HG02798 (cell line): Measurements from ENCODE around the gene IRAK4.
A peak's percentile ranks its signal among the peaks of the same experiment; 100 is the strongest.

ENCODE experiments used
- ATAC-seq: cut with Tn5 transposase; IDR thresholded peaks from one replicate; pipeline ENCODE4 v1.9.1; 2021; ENCODE audit warnings: mild to moderate bottlenecking; ENCODE audit not compliant: unreplicated experiment, poor library complexity

Gene IRAK4

DNA sequence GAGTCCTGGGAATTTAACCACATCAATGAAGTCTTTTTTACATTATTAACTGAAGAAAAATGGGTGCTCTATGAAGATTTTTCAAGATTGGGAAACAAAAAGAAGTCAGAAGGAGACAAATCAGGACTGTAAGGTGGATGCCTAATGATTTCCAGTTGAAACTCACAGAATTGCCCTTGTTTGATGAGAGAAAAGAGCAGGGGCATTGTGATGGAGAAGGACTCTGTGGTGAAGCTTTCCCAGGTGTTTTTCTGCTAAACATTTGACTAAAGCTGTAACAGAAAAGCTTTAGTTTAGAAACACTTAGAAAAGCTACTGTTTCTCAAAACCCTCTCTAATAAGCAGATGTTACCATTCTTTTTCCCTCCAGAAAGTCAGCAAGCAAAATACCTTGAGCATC is 5.8 kb downstream of the IRAK4 start:
- ATAC-seq: no peak

DNA sequence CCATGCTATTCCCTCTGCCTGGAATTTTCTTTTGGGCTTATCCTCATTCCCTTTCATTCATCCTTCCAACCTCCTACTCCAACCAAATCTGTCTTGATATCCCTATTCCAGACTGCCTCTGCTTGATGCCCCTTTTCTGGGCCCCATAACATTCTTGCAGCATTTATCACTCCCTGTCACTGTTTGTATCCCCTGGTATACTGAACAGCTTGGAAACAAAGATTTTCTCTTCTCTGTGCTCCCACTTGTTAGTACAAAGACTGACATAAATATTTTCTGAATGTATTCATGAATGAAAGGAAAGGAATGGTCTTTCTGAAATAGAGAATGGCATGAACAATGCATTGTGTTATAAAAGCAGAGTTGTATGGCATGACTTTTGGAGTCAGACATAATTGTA is 7.5 kb downstream of the IRAK4 start:
- ATAC-seq: no peak

DNA sequence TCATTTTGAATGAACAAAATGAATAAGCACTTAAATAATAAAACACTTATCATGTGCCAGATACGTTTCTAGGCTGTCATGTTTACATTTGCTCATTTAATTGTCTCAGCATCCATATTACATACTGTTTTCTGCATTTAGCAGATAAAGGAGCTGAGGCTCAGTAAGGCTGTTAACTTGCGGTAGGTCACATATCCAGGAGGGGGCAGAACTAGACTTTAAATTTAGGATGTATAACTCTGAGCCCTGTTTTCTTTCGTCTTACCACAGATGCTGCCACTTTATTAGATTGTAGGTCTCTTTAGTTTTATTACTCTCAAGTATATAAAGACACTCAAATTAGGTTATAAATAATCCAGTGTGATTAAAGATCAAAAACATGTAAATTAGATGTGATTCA is 17.7 kb downstream of the IRAK4 start:
- peak; percentile 38 for ATAC-seq

DNA sequence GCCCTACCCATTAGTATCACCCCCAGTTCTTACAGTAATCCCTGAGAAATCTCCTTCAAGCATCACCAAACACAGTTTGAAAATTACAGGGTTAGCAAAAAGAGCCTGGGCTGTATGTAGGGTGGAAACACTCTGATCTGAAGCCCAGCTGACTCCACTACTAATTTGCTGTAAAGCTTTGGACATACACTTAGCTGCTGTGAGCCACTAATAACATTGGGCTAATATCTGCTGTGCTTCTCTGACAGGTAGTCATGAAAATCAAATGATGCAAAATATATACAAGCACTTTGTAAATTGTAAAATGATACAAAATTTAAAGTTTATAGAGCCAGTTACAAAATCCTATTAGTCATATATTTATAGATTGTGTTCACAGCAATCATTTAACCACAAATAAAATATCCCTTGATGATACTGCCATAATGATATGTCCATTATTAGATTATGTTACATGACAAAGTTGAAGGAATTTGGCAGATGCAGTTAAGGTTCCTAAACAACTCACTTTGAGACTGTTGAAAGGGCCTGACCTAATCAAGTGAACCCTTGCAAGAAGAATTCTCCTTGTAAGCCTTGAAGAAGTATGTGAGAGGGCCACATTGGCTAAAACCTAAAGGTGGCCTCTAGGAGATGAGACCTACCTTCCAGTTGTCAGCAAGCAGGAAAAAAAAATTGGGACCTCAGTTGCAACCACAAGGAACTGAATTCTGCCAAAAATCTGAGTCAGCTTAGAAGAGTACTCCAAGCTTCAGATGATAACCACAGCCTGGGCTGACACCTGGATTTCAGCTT is 28.3 kb downstream of the IRAK4 start:
- no peak for ATAC-seq

DNA sequence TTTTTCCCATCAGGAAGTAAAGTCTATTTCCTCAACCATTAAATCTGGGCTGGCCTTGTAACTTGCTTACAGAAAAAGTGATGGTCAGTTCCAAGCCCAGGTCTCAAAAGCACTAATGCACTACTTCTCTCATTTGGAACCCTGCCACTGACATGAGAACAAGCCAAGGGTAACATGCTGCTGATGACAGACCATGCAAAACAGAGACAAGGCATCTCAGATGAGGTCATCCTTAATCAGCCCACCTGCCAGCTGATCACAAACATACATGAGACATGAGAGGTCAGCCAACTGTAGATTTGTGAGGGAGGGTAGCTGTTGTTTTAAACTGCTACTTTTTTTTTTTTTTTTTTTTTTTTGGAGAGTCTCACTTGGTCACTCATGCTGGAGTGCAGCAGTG is 31.2 kb downstream of the IRAK4 start:
- ATAC-seq: no peak

DNA sequence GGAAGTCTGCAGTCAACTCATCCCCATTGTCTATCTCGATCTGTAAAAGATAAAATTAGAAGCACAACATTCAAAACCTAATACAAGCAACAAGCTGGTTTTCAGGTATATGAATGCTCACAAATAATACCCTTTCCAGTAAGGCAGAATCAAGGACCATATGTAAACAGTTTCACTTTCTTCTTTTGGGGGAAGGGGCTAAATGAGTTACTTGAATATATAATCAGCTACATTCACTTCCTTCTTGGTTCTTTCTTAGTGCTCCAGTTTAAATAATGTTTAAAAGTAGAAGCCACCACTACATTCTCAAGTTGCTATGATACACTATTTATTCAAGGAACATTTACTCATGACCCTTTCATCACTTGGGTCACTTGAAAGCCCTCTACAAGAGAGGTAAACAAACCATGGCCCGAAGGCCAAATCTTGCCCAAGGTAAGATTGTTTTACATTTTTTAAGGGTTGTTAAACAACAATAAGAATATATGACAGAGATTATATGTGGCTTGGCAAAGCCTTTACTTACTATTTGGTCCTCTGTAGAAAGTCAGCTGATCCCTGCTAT is 37.0 kb downstream of the IRAK4 start:
- ATAC-seq: no peak

GRCh38 chr12:43797561-43798217 is 38.9 kb downstream of the IRAK4 start:
- no peak for ATAC-seq

DNA sequence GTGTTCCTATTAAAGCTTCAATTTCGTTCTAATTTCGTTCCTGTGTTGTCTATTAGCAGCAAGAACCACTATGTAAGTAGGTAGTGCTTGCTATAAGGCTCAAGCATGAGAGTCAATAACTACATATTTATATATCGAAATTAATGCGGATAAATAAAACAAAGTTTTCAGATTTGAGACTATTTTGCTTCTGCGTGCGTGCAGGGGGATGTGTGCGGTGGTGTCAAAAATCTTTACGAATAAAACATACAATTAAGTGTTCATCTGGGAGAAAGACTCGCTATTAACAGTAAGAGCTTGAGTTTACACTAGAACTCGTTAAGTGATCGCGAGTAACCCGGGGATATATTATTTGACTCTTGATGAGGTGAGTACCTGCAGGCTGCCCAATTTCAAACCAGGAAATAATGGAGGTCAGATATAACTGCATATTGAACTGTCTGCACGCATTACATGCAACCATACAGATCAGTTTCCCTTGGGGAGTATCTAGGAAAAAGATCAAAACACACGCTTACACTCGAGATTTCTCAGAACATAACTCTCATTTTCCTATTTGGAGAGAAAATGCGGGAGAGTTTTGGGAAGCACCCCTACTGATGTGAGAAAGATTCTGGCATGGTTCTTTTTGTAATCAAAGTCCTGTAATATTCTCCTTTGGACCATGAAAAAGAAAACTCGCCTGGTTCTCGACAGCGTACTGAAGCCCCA is 46.6 kb downstream of the IRAK4 start:
- ATAC-seq: no peak

DNA sequence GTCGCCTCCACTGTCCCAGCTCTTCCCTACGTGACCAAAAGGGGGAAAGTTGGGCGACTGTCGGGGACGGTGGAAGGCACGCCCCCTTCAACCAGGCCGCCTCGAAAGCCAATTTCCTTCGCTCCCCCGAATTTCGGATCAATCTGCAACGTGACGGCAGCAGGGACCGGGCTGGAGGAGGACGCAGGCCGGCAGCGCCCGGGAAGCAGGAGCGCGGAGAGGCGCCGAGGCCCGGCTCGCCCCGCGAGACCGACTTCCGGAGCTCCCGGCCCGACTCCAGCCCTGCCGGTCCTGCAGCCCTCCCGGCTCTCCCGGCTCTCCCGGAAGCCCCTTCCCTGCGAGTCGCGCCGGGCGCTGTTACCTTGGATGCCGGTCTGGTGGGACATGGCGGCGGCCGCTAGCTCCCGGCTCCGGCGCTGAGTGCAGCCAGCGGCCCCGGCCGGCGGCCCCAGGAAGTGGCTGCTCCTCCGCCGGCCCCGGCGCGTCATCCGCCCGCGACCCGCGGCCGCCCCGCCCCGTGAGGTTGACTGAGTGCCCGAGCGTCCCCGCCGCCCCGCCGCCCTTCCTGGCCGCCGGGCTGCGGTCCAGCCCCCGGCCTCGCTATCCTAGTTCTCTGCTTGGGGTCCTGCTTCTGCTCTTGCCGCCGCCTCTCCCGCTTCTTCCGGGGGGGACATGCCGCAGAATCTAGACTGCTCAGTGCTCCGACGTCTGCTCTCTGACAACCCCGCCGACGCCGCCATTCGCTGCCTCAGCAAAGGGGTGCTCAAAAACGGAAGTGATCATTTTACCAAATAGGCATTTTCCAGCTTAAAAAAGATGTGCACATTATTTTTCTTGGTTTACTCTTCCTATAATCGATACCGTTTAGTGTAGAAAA is 47.3 kb downstream of the IRAK4 start, which contains the start of gene TWF1:
Gene TWF1, minus strand, starts transcription at position 458 of the 877 bp plus-strand sequence. Its CDS starts 72 bp downstream, at position 386.
- ATAC-seq: peak; percentile 99

GRCh38 chr12:43806737-43807072 is 48.0 kb downstream of the IRAK4 start:
- no peak for ATAC-seq

DNA sequence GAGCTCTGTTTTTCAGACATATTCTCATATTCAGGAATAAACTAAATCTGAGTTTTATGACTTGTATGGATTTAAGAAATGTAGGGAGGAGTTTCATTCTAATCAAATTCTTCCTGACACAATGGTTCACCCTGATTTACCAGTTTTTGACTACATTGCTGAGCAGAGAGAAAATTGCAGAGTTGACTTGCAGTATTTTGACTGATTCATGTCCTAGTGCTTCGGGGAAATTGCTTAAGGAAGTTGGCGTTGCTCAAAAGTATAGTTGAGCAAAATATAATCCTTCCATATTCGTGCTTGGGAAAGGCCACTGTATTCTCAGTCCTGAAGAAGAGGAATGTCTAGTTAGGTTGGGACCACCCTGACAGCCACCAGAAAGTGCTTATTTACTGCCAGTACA is 48.6 kb downstream of the IRAK4 start:
- ATAC-seq: no peak

DNA sequence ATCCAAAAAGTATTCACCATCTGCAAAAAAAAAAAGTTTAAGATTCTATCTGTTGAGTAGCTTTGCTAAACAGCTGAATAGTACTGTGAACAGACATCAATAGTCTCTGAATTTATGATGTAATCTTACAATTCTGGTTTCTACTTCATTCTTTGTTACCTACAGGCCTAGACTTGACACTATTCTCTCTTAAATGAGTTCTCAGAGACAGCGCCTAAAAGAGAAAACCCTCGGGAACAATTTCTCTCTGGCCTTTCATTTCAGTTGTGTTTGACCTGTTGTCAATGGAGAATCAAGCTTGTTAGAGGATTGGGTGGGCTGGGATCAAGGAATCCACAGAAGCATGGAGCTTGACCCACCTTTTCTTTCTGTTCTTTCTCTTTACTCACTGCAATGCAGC is 53.3 kb downstream of the IRAK4 start:
- no peak for ATAC-seq

DNA sequence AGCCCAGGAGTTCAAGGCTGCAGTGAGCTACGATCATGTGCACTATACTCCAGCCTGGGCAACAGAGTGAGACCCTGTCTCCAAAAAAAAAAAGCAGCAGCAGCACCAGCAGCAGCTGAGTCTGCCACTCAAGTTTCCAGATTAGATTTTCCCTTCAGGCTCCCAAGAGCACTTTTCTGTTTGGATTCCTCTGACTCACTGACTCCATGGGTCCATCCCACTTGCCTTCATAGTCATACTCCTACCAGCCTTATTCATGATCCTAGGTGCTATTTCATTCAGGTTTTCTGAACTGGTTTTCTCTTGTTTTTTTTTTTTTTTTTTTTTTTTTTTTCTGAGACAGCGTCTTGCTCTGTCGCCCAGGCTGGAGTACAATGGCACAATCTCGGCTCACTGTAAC is 54.2 kb downstream of the IRAK4 start:
- ATAC-seq: no peak

DNA sequence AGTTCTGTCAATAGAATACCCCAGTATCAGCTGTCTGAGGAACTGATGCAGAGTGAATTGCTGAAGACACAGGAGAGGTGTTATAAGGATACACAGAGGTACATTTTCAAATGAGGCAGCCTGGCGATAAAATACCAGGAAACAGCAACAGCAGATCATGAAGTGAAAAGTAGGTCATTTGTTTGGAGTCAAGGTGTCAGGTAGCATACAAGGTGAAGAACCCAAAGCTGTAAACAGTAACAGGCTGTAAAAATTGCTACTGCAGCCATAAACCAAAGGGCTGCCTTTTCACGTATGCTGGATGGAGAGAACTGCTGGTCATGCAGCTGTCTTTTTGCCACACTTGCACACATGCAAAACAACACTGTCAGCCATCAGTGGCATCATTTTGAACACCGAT is 56.7 kb downstream of the IRAK4 start:
- no peak for ATAC-seq

DNA sequence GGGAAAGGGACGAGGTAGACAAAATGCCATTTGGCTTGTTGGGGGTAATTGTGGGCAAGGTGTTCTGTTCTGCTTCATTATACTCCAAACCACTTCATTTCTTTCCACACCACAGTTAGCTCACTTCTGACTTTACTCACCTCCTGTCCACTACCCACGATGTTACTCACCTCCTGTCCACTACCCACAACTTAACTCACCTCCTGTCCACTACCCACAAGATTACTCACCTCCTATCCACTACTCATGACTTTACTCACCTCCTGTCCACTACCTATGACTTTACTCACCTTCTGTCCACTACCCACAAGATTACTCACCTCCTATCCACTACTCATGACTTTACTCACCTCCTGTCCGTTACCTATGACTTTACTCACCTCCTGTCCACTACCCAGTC is 57.4 kb downstream of the IRAK4 start:
- ATAC-seq: no peak

- no peak for ATAC-seq
These were observed 65.5 kb downstream of the IRAK4 start for GRCh38 chr12:43824207-43824775.

DNA sequence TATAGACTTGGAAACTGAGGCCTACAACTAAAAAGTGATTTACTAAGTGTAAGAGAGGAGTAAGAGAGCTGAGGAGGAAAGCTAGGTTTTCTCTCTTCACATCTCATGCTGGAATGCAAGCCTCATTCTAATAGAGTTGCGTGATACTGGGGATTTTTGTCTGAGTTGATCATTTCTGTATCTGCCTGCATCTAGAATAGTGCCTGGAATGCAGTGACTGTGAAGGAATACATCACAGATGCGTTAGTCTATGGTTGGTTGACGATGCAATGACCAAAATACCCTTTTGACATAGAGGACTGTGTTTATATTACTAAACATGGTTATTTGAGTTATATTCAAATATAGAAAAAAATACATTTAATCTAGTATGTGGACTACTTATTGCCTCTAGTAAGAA is 67.9 kb downstream of the IRAK4 start:
- ATAC-seq: no peak

GRCh38 chr12:43827093-43827492 is 68.3 kb downstream of the IRAK4 start:
- ATAC-seq: no peak

GRCh38 chr12:43832463-43833168 is 73.9 kb downstream of the IRAK4 start:
- no peak for ATAC-seq
